ENCODE results near the gene PCARE.

DNA sequence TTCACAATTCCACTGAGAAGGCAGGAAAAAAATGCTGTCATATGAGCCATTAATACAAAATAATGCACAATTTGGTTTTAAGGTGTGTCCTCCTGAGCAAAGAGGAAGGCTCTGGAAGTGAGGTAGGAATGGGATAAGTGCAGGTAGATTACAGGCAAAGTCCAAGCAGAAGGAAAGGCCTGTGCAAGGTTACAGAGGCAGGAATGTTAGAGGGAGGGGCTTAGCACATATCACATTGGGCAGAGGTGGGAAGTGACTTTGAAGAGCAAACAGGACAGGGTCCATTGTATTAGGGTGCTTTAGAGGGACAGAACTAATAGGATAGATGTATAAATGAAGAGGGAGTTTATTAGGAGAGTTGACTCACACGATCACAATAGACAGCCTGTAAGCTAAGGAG, 26.2 kb upstream of the PCARE start:
- TF ChIP-seq JUNB (IDR thresholded peaks at IDR 0.05; ENCODE audit: unreplicated experiment) (no peak), POLR2AphosphoS5 (IDR thresholded peaks at IDR 0.05; ENCODE audit: low read depth) (no peak), STAT1 (IDR thresholded peaks at IDR 0.05; ENCODE audit: unreplicated experiment) (no peak), EZH2phosphoT487 (IDR thresholded peaks at IDR 0.05; ENCODE audit: unreplicated experiment) (no peak), ZNF114 (CRISPR knock-in tag; IDR thresholded peaks at IDR 0.05) (no peak)
- TF ChIP-seq, protein P1, sequence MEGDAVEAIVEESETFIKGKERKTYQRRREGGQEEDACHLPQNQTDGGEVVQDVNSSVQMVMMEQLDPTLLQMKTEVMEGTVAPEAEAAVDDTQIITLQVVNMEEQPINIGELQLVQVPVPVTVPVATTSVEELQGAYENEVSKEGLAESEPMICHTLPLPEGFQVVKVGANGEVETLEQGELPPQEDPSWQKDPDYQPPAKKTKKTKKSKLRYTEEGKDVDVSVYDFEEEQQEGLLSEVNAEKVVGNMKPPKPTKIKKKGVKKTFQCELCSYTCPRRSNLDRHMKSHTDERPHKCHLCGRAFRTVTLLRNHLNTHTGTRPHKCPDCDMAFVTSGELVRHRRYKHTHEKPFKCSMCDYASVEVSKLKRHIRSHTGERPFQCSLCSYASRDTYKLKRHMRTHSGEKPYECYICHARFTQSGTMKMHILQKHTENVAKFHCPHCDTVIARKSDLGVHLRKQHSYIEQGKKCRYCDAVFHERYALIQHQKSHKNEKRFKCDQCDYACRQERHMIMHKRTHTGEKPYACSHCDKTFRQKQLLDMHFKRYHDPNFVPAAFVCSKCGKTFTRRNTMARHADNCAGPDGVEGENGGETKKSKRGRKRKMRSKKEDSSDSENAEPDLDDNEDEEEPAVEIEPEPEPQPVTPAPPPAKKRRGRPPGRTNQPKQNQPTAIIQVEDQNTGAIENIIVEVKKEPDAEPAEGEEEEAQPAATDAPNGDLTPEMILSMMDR (conservative IDR thresholded peaks at IDR 0.05; ENCODE audit: low read depth in 2 of 2) = no peak
- TF ChIP-seq, protein P2, sequence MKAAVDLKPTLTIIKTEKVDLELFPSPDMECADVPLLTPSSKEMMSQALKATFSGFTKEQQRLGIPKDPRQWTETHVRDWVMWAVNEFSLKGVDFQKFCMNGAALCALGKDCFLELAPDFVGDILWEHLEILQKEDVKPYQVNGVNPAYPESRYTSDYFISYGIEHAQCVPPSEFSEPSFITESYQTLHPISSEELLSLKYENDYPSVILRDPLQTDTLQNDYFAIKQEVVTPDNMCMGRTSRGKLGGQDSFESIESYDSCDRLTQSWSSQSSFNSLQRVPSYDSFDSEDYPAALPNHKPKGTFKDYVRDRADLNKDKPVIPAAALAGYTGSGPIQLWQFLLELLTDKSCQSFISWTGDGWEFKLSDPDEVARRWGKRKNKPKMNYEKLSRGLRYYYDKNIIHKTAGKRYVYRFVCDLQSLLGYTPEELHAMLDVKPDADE (IDR thresholded peaks at IDR 0.05) = no peak
- TF ChIP-seq, protein P3, sequence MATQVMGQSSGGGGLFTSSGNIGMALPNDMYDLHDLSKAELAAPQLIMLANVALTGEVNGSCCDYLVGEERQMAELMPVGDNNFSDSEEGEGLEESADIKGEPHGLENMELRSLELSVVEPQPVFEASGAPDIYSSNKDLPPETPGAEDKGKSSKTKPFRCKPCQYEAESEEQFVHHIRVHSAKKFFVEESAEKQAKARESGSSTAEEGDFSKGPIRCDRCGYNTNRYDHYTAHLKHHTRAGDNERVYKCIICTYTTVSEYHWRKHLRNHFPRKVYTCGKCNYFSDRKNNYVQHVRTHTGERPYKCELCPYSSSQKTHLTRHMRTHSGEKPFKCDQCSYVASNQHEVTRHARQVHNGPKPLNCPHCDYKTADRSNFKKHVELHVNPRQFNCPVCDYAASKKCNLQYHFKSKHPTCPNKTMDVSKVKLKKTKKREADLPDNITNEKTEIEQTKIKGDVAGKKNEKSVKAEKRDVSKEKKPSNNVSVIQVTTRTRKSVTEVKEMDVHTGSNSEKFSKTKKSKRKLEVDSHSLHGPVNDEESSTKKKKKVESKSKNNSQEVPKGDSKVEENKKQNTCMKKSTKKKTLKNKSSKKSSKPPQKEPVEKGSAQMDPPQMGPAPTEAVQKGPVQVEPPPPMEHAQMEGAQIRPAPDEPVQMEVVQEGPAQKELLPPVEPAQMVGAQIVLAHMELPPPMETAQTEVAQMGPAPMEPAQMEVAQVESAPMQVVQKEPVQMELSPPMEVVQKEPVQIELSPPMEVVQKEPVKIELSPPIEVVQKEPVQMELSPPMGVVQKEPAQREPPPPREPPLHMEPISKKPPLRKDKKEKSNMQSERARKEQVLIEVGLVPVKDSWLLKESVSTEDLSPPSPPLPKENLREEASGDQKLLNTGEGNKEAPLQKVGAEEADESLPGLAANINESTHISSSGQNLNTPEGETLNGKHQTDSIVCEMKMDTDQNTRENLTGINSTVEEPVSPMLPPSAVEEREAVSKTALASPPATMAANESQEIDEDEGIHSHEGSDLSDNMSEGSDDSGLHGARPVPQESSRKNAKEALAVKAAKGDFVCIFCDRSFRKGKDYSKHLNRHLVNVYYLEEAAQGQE (IDR thresholded peaks at IDR 0.05; ENCODE audit: unreplicated experiment) = no peak
